Measurements from ENCODE around the gene AFM. TPM values are rescaled to one million over a fixed set of nuclear protein-coding genes. Genes with fewer than 3 reads are reported as not detected.

AFM gene
- total RNA-seq: not detected

GRCh38 chr4:73481358-73481757 is at the start of gene AFM:
Gene AFM (plus strand): TSS chr4:73481745. CDS start chr4:73481776, 31 bp downstream.
- Mint-ChIP-seq H3K4me1 (ENCODE audit: low read depth) (no peaks in the 10 kb centered on the region), H3K9me3 (peaks cover 0 to 2% of the 10 kb centered on the region in 2 donors), H3K4me3 (no peak within 1 kb of the TSS), H3K27ac (no peak within 1 kb of the TSS), H3K27me3 (ENCODE audit: low read depth) (peaks cover 10% of the 10 kb centered on the region), H3K36me3 (ENCODE audit: insufficient read depth in 2 of 2) (no peaks in the 10 kb centered on the region)
- DNase-seq (no peak), ATAC-seq (replicated peaks in 1 of 2) (no peak)

- H3K36me3 Mint-ChIP-seq (ENCODE audit: insufficient read depth in 2 of 2): no peaks in the 10 kb centered on the region
- no peak for ATAC-seq (replicated peaks in 1 of 2)
- H3K9me3 Mint-ChIP-seq: no peaks in the 10 kb centered on the region
- no peaks in the 10 kb centered on the region for H3K4me1 Mint-ChIP-seq (ENCODE audit: low read depth)
- H3K27ac Mint-ChIP-seq: no peak overlapping the region
- DNase-seq: no peak
- H3K27me3 Mint-ChIP-seq (ENCODE audit: low read depth): no peaks in the 10 kb centered on the region
- no peak overlapping the region for H3K4me3 Mint-ChIP-seq
Measured at GRCh38 chr4:73431813-73432168, 49.8 kb upstream of the AFM start.

GRCh38 chr4:73432169-73433000 is 49.2 kb upstream of the AFM start:
- Mint-ChIP-seq H3K4me3 (no peak overlapping the region), H3K27me3 (ENCODE audit: low read depth) (no peaks in the 10 kb centered on the region), H3K9me3 (no peaks in the 10 kb centered on the region), H3K4me1 (ENCODE audit: low read depth) (no peaks in the 10 kb centered on the region), H3K27ac (no peak overlapping the region), H3K36me3 (ENCODE audit: insufficient read depth in 2 of 2) (no peaks in the 10 kb centered on the region)
- ATAC-seq (replicated peaks in 1 of 2) (no peak), DNase-seq (no peak)

- DNase-seq (no peak), ATAC-seq (replicated peaks in 1 of 2) (no peak)
- H3K36me3 Mint-ChIP-seq (ENCODE audit: insufficient read depth in 2 of 2): no peaks in the 10 kb centered on the region
- H3K9me3 Mint-ChIP-seq: no peaks in the 10 kb centered on the region
- no peak overlapping the region for H3K4me3 Mint-ChIP-seq
- no peaks in the 10 kb centered on the region for H3K4me1 Mint-ChIP-seq (ENCODE audit: low read depth)
- no peak overlapping the region for H3K27ac Mint-ChIP-seq
- H3K27me3 Mint-ChIP-seq (ENCODE audit: low read depth): no peaks in the 10 kb centered on the region
Measured at GRCh38 chr4:73433140-73433539, 48.4 kb upstream of the AFM start.

- DNase-seq: no peak
- ATAC-seq (replicated peaks in 1 of 2): no peak
- H3K4me3 Mint-ChIP-seq: no peak overlapping the region
- H3K4me1 Mint-ChIP-seq (ENCODE audit: low read depth): no peaks in the 10 kb centered on the region
- no peak overlapping the region for H3K27ac Mint-ChIP-seq
- no peaks in the 10 kb centered on the region for H3K9me3 Mint-ChIP-seq
- H3K27me3 Mint-ChIP-seq (ENCODE audit: low read depth): no peaks in the 10 kb centered on the region
- no peaks in the 10 kb centered on the region for H3K36me3 Mint-ChIP-seq (ENCODE audit: insufficient read depth in 2 of 2)
Measured at GRCh38 chr4:73434311-73434710, 47.2 kb upstream of the AFM start.

GRCh38 chr4:73435984-73436383 is 45.6 kb upstream of the AFM start, which contains the start of gene AFP:
Gene AFP (plus strand): TSS chr4:73436221. CDS start chr4:73436263, 42 bp downstream.
- DNase-seq: no peak
- no peaks in the 10 kb centered on the region for H3K4me1 Mint-ChIP-seq (ENCODE audit: low read depth)

GRCh38 chr4:73436674-73437557 is 44.6 kb upstream of the AFM start:
- H3K4me1 Mint-ChIP-seq (ENCODE audit: low read depth): no peaks in the 10 kb centered on the region
- H3K27me3 Mint-ChIP-seq (ENCODE audit: low read depth): no peaks in the 10 kb centered on the region
- H3K9me3 Mint-ChIP-seq: no peaks in the 10 kb centered on the region
- no peak for DNase-seq
- no peak overlapping the region for H3K4me3 Mint-ChIP-seq
- ATAC-seq (replicated peaks in 1 of 2): no peak
- H3K36me3 Mint-ChIP-seq (ENCODE audit: insufficient read depth in 2 of 2): no peaks in the 10 kb centered on the region
- no peak overlapping the region for H3K27ac Mint-ChIP-seq

More at GRCh38 chr4:73435984-73436383, 45.6 kb upstream of the AFM start, which contains the start of gene AFP:
- H3K36me3 Mint-ChIP-seq (ENCODE audit: insufficient read depth in 2 of 2): no peaks in the 10 kb centered on the region
- no peak within 1 kb of the TSS for H3K27ac Mint-ChIP-seq
- no peaks in the 10 kb centered on the region for H3K27me3 Mint-ChIP-seq (ENCODE audit: low read depth)
- no peak for ATAC-seq (replicated peaks in 1 of 2)
- no peak within 1 kb of the TSS for H3K4me3 Mint-ChIP-seq
- H3K9me3 Mint-ChIP-seq: no peaks in the 10 kb centered on the region

- Mint-ChIP-seq H3K27ac (no peak overlapping the region), H3K9me3 (no peaks in the 10 kb centered on the region), H3K27me3 (ENCODE audit: low read depth) (no peaks in the 10 kb centered on the region), H3K4me1 (ENCODE audit: low read depth) (no peaks in the 10 kb centered on the region), H3K36me3 (ENCODE audit: insufficient read depth in 2 of 2) (no peaks in the 10 kb centered on the region), H3K4me3 (no peak overlapping the region)
- no peak for ATAC-seq (replicated peaks in 1 of 2)
- DNase-seq: no peak
Measured at GRCh38 chr4:73437558-73437956, 44.0 kb upstream of the AFM start.

GRCh38 chr4:73438048-73438447 is 43.5 kb upstream of the AFM start:
- no peak for ATAC-seq (replicated peaks in 1 of 2)
- no peak for DNase-seq
- Mint-ChIP-seq H3K4me3 (no peak overlapping the region), H3K9me3 (no peaks in the 10 kb centered on the region), H3K27me3 (ENCODE audit: low read depth) (no peaks in the 10 kb centered on the region), H3K36me3 (ENCODE audit: insufficient read depth in 2 of 2) (no peaks in the 10 kb centered on the region), H3K4me1 (ENCODE audit: low read depth) (no peaks in the 10 kb centered on the region), H3K27ac (no peak overlapping the region)

GRCh38 chr4:73438582-73439215 is 42.8 kb upstream of the AFM start:
- Mint-ChIP-seq H3K27me3 (ENCODE audit: low read depth) (no peaks in the 10 kb centered on the region), H3K36me3 (ENCODE audit: insufficient read depth in 2 of 2) (no peaks in the 10 kb centered on the region), H3K9me3 (no peaks in the 10 kb centered on the region), H3K4me1 (ENCODE audit: low read depth) (no peaks in the 10 kb centered on the region), H3K4me3 (no peak overlapping the region), H3K27ac (no peak overlapping the region)
- ATAC-seq (replicated peaks in 1 of 2): no peak
- DNase-seq: no peak

- DNase-seq (no peak), ATAC-seq (replicated peaks in 1 of 2) (no peak)
- H3K4me1 Mint-ChIP-seq (ENCODE audit: low read depth): no peaks in the 10 kb centered on the region
- H3K4me3 Mint-ChIP-seq: no peak overlapping the region
- H3K36me3 Mint-ChIP-seq (ENCODE audit: insufficient read depth in 2 of 2): no peaks in the 10 kb centered on the region
- H3K27ac Mint-ChIP-seq: no peak overlapping the region
- no peaks in the 10 kb centered on the region for H3K9me3 Mint-ChIP-seq
- no peaks in the 10 kb centered on the region for H3K27me3 Mint-ChIP-seq (ENCODE audit: low read depth)
Measured at GRCh38 chr4:73439445-73439844, 42.1 kb upstream of the AFM start.

- DNase-seq (no peak), ATAC-seq (replicated peaks in 1 of 2) (no peak)
- Mint-ChIP-seq H3K4me1 (ENCODE audit: low read depth) (no peaks in the 10 kb centered on the region), H3K27ac (no peak overlapping the region), H3K27me3 (ENCODE audit: low read depth) (no peaks in the 10 kb centered on the region), H3K9me3 (no peaks in the 10 kb centered on the region), H3K4me3 (no peak overlapping the region), H3K36me3 (ENCODE audit: insufficient read depth in 2 of 2) (no peaks in the 10 kb centered on the region)
Measured at GRCh38 chr4:73439991-73440390, 41.6 kb upstream of the AFM start.

GRCh38 chr4:73440653-73441052 is 40.9 kb upstream of the AFM start:
- H3K9me3 Mint-ChIP-seq: no peaks in the 10 kb centered on the region
- no peak for DNase-seq
- H3K4me3 Mint-ChIP-seq: no peak overlapping the region
- H3K36me3 Mint-ChIP-seq (ENCODE audit: insufficient read depth in 2 of 2): no peaks in the 10 kb centered on the region
- ATAC-seq (replicated peaks in 1 of 2): no peak
- no peaks in the 10 kb centered on the region for H3K27me3 Mint-ChIP-seq (ENCODE audit: low read depth)
- H3K27ac Mint-ChIP-seq: no peak overlapping the region
- H3K4me1 Mint-ChIP-seq (ENCODE audit: low read depth): no peaks in the 10 kb centered on the region

All from activated T-cell treated with anti-CD3 and anti-CD28 coated beads, Interleukin-2, amount 50 U/mL, for 72 hours (primary cell).